Esophagus squamous epithelium (tissue), 5 donors: ENCODE results near the gene CHST10. TPM values are rescaled to one million over a fixed set of nuclear protein-coding genes. Genes with fewer than 3 reads are reported as not detected.

Source experiments
- DNase-seq: peaks from one replicate; lab custom pipeline; 2025; lab: John Stamatoyannopoulos, UW
- H3K27ac ChIP-seq, 4 donors: fragments of 200-600 bp; sonication (generic); one replicate each; pipeline ENCODE4 v1.5.1; 2016 to 2019; ENCODE audit warnings: mild to moderate bottlenecking in 1 of 4
- H3K27me3 ChIP-seq, 4 donors: fragments of 200-600 bp; sonication (generic); 1 replicate in 3 of 4; 2 replicates in 1 of 4; pipeline versions ENCODE4 v1.5.1 to v1.6.0; 2017 to 2021; ENCODE audit warnings: antibody characterized with exemption in 1 of 4
- H3K36me3 ChIP-seq, 3 donors: fragments of 200-600 bp; sonication (generic); one replicate each; pipeline ENCODE4 v1.5.1; 2016 to 2019
- H3K4me1 ChIP-seq, 3 donors: fragments of 200-600 bp; sonication (generic); one replicate each; pipeline ENCODE4 v1.5.1; 2017 to 2019
- H3K4me3 ChIP-seq, 4 donors: fragments of 200-600 bp; sonication (generic); 1 replicate in 3 of 4; 2 replicates in 1 of 4; pipeline ENCODE4 v1.5.1; 2016 to 2019; ENCODE audit warnings: mild to moderate bottlenecking in 2 of 4, moderate library complexity in 1 of 4
- H3K9me3 ChIP-seq, 3 donors: fragments of 200-600 bp; sonication (generic); one replicate each; pipeline ENCODE4 v1.5.1; 2016 to 2019
- CTCF ChIP-seq, 6 experiments: fragments of 450-650 bp in 4 of 6; fragments of 200-600 bp in 2 of 6; sonication (generic) in 2 of 6; IDR thresholded peaks; one replicate each; pipeline ENCODE4 v1.5.1; 2016 to 2019; ENCODE audit warnings: antibody characterized with exemption in 6 of 6, mild to moderate bottlenecking in 4 of 6, moderate library complexity in 4 of 6
- POLR2A ChIP-seq, 4 donors: fragments of 450-650 bp; IDR thresholded peaks; one replicate each; pipeline ENCODE4 v1.6.1; 2017; ENCODE audit warnings: antibody characterized with exemption in 4 of 4, mild to moderate bottlenecking in 4 of 4, moderate library complexity in 3 of 4
- WGBS, 2 donors: methylation state at CpG; one replicate each; pipeline ENCODE4 v1.1.5; 2018; 5-methylcytosine and 5-hydroxymethylcytosine counted together
- intact Hi-C: fragments of 100-400 bp; cut with DNase I; formaldehyde crosslinking; loops from one replicate; pipeline ENCODE4 v1.15.0; 2022
- total RNA-seq, 4 donors: library from RNA; depleted of rRNA; stranded (reverse); fragments of >200 nt; gene quantifications; one replicate each; pipeline ENCODE4 v1.1.0, GENCODE V29; 2016
- donor health status: DM: yes; HTN: yes; CAD: no.

CHST10 gene
- total RNA-seq, 4 donors from 2014 or later: 0.53 to 7.0 (median 3.2) TPM

GRCh38 chr2:100395532-100396350 is 21.7 kb downstream of the CHST10 start:
- Histone ChIP-seq H3K36me3 (peaks cover 0 to 30% (median 0%) of the 10 kb centered on the region in 3 donors), H3K27ac (no peak overlapping the region), H3K4me1 (no peaks in the 10 kb centered on the region), H3K4me3 (no peak overlapping the region), H3K9me3 (no peaks in the 10 kb centered on the region), H3K27me3 (no peaks in the 10 kb centered on the region)
- no peak for DNase-seq
- TF ChIP-seq CTCF (IDR thresholded peaks at IDR 0.05): no peak
- no peak for TF ChIP-seq POLR2A (IDR thresholded peaks at IDR 0.05)
- intact Hi-C loops: no loop called here
- 68 to 94% methylated on average over 6 to 11 of the region's 15 CpGs for WGBS, 2 donors

- TF ChIP-seq CTCF (IDR thresholded peaks at IDR 0.05): no peak
- no peak for TF ChIP-seq POLR2A (IDR thresholded peaks at IDR 0.05)
- DNase-seq: no peak
- no peaks in the 10 kb centered on the region for H3K9me3 ChIP-seq
- WGBS, 2 donors: 89 to 94% methylated on average over 12 of the region's 12 CpGs
- H3K4me3 ChIP-seq: no peak overlapping the region
- H3K27me3 ChIP-seq: no peaks in the 10 kb centered on the region
- no peaks in the 10 kb centered on the region for H3K4me1 ChIP-seq
- H3K36me3 ChIP-seq: peaks cover 0 to 30% (median 0%) of the 10 kb centered on the region in 3 donors
- H3K27ac ChIP-seq: no peak overlapping the region
- intact Hi-C loops: no loop called here
These were observed 23.3 kb downstream of the CHST10 start for GRCh38 chr2:100394111-100394641.

GRCh38 chr2:100393362-100393761 is 24.1 kb downstream of the CHST10 start:
- H3K27ac ChIP-seq: no peak overlapping the region
- no peaks in the 10 kb centered on the region for H3K9me3 ChIP-seq
- DNase-seq: no peak
- TF ChIP-seq POLR2A (IDR thresholded peaks at IDR 0.05) (no peak), CTCF (IDR thresholded peaks at IDR 0.05) (no peak)
- intact Hi-C loops: no loop called here
- H3K27me3 ChIP-seq: no peaks in the 10 kb centered on the region
- 90 to 92% methylated on average over 12 to 13 of the region's 15 CpGs for WGBS, 2 donors
- H3K4me1 ChIP-seq: no peaks in the 10 kb centered on the region
- peaks cover 0 to 30% (median 0%) of the 10 kb centered on the region in 3 donors for H3K36me3 ChIP-seq
- H3K4me3 ChIP-seq: no peak overlapping the region

GRCh38 chr2:100392715-100393114 is 24.8 kb downstream of the CHST10 start:
- Histone ChIP-seq H3K9me3 (no peaks in the 10 kb centered on the region), H3K4me1 (no peaks in the 10 kb centered on the region), H3K27ac (no peak overlapping the region), H3K27me3 (no peaks in the 10 kb centered on the region), H3K36me3 (peaks cover 0 to 30% (median 0%) of the 10 kb centered on the region in 3 donors), H3K4me3 (no peak overlapping the region)
- WGBS, 2 donors: 92 to 96% methylated on average over 5 to 6 of the region's 8 CpGs
- intact Hi-C loops: no loop called here
- no peak for DNase-seq
- no peak for TF ChIP-seq CTCF (IDR thresholded peaks at IDR 0.05)
- no peak for TF ChIP-seq POLR2A (IDR thresholded peaks at IDR 0.05)
